ENCODE results near the gene DIS3L2.

DNA sequence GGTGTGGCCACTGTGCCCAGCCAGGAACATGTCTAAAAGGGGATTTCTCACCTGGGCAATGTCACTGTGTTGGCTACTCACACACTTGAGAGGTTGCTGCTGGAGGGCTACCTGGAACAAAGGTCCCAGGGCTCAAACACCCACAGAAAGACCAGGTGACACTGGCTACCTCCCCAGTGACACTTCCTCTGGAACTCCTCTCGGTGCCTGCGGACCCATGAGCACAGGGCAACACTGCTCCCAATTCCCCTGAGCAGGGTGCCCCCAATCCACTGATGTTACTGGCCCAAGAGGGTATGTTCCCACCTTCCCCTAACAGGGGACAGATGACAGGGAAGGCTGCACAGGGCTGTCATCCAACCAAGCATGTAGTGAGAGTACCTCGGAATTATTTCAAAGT, 41.1 kb upstream of the DIS3L2 start:
- TF ChIP-seq, protein P1, sequence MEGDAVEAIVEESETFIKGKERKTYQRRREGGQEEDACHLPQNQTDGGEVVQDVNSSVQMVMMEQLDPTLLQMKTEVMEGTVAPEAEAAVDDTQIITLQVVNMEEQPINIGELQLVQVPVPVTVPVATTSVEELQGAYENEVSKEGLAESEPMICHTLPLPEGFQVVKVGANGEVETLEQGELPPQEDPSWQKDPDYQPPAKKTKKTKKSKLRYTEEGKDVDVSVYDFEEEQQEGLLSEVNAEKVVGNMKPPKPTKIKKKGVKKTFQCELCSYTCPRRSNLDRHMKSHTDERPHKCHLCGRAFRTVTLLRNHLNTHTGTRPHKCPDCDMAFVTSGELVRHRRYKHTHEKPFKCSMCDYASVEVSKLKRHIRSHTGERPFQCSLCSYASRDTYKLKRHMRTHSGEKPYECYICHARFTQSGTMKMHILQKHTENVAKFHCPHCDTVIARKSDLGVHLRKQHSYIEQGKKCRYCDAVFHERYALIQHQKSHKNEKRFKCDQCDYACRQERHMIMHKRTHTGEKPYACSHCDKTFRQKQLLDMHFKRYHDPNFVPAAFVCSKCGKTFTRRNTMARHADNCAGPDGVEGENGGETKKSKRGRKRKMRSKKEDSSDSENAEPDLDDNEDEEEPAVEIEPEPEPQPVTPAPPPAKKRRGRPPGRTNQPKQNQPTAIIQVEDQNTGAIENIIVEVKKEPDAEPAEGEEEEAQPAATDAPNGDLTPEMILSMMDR (IDR thresholded peaks at IDR 0.05): no peak
- no peak for TF ChIP-seq POLR2A (IDR thresholded peaks at IDR 0.05)
